NT2/D1 (cell line): ENCODE measurements around the gene PGM1.

Experiments used
- DNase-seq: peaks from one replicate; pipeline ENCODE4 v3.0.0-alpha.2; 2011; ENCODE audit warnings: low read depth, low spot score
- H3K27me3 ChIP-seq: 2 replicates; pipeline ENCODE4 v1.6.0; 2011; ENCODE audit warnings: mild to moderate bottlenecking; ENCODE audit not compliant: insufficient read length, insufficient read depth
- H3K36me3 ChIP-seq: 2 replicates; pipeline ENCODE4 v1.6.1; 2011; ENCODE audit warnings: mild to moderate bottlenecking, low read length, mixed read lengths; ENCODE audit not compliant: insufficient read depth, insufficient read length
- H3K4me1 ChIP-seq: 2 replicates; pipeline ENCODE4 v1.5.1; 2011; ENCODE audit not compliant: insufficient read depth, insufficient read length
- H3K4me3 ChIP-seq: 2 replicates; pipeline ENCODE4 v1.5.1; 2011; ENCODE audit warnings: low read depth; ENCODE audit not compliant: insufficient read length
- H3K9ac ChIP-seq: 2 replicates; pipeline ENCODE4 v1.6.0; 2011; ENCODE audit warnings: low read depth; ENCODE audit not compliant: insufficient read length
- H3K9me3 ChIP-seq: 2 replicates; pipeline ENCODE4 v1.5.1; 2011; ENCODE audit warnings: mild to moderate bottlenecking, low read length; ENCODE audit not compliant: insufficient read depth
- SUZ12 ChIP-seq: IDR thresholded peaks from 2 replicates; pipeline ENCODE4 v1.6.1; 2011; ENCODE audit not compliant: insufficient read length, insufficient read depth; ENCODE audit errors: extremely low read depth
- YY1 ChIP-seq: IDR thresholded peaks from 2 replicates; pipeline ENCODE4 v1.6.1; 2011; ENCODE audit not compliant: insufficient read length, insufficient read depth
- ZNF274 ChIP-seq: IDR thresholded peaks from 2 replicates; pipeline ENCODE4 v1.6.1; 2011; ENCODE audit warnings: mild to moderate bottlenecking, low read depth, low read length

The PGM1 gene

GRCh38 chr1:63703701-63704107 is 110.5 kb downstream of the PGM1 start:
- DNase-seq = no peak
- no peak for TF ChIP-seq SUZ12
- no peak for TF ChIP-seq ZNF274
- H3K27me3 ChIP-seq = no peaks in the 10 kb centered on the region
- no peak overlapping the region for H3K4me3 ChIP-seq
- no peaks in the 10 kb centered on the region for H3K9me3 ChIP-seq
- H3K4me1 ChIP-seq = peaks cover 2% of the 10 kb centered on the region
- H3K9ac ChIP-seq = no peak overlapping the region
- H3K36me3 ChIP-seq = no peaks in the 10 kb centered on the region

GRCh38 chr1:63704443-63704842 is 111.2 kb downstream of the PGM1 start:
- DNase-seq = no peak
- Histone ChIP-seq H3K9me3 (no peaks in the 10 kb centered on the region), H3K27me3 (no peaks in the 10 kb centered on the region), H3K4me3 (no peak overlapping the region), H3K36me3 (no peaks in the 10 kb centered on the region), H3K4me1 (peaks cover 2% of the 10 kb centered on the region), H3K9ac (no peak overlapping the region)
- no peak for TF ChIP-seq ZNF274

GRCh38 chr1:63705078-63705477 is 111.9 kb downstream of the PGM1 start:
- no peak for TF ChIP-seq ZNF274
- no peak for TF ChIP-seq SUZ12
- no peak for TF ChIP-seq YY1
- H3K4me1 ChIP-seq = peaks cover 2% of the 10 kb centered on the region
- no peaks in the 10 kb centered on the region for H3K36me3 ChIP-seq
- no peak overlapping the region for H3K4me3 ChIP-seq
- no peaks in the 10 kb centered on the region for H3K27me3 ChIP-seq
- no peak for DNase-seq
- H3K9ac ChIP-seq = no peak overlapping the region
- no peaks in the 10 kb centered on the region for H3K9me3 ChIP-seq

- no peaks in the 10 kb centered on the region for H3K36me3 ChIP-seq
- no peaks in the 10 kb centered on the region for H3K9me3 ChIP-seq
- no peak overlapping the region for H3K4me3 ChIP-seq
- no peaks in the 10 kb centered on the region for H3K27me3 ChIP-seq
- TF ChIP-seq YY1 = no peak
- no peak for TF ChIP-seq ZNF274
- no peak for TF ChIP-seq SUZ12
- H3K9ac ChIP-seq = no peak overlapping the region
- no peak for DNase-seq
- no peaks in the 10 kb centered on the region for H3K4me1 ChIP-seq
These were observed 116.1 kb downstream of the PGM1 start for GRCh38 chr1:63709267-63709828.
